Gastrocnemius medialis (tissue), 4 donors: ENCODE data around the gene KCNQ2.

Experiments
- CTCF ChIP-seq, 5 experiments: fragments of 450-650 bp in 3 of 5; fragments of 200-600 bp in 2 of 5; sonication (generic) in 2 of 5; IDR thresholded peaks in 4 of 5; conservative IDR thresholded peaks in 1 of 5; 1 replicate in 4 of 5; 2 replicates in 1 of 5; pipeline ENCODE4 v1.5.1; 2016 to 2019; ENCODE audit warnings: antibody characterized with exemption in 5 of 5, mild to moderate bottlenecking in 3 of 5, moderate library complexity in 3 of 5
- POLR2A ChIP-seq, 2 donors: fragments of 450-650 bp; IDR thresholded peaks; one replicate each; pipeline ENCODE4 v1.6.1; 2017; ENCODE audit warnings: antibody characterized with exemption in 2 of 2, mild to moderate bottlenecking in 2 of 2, moderate library complexity in 2 of 2

DNA sequence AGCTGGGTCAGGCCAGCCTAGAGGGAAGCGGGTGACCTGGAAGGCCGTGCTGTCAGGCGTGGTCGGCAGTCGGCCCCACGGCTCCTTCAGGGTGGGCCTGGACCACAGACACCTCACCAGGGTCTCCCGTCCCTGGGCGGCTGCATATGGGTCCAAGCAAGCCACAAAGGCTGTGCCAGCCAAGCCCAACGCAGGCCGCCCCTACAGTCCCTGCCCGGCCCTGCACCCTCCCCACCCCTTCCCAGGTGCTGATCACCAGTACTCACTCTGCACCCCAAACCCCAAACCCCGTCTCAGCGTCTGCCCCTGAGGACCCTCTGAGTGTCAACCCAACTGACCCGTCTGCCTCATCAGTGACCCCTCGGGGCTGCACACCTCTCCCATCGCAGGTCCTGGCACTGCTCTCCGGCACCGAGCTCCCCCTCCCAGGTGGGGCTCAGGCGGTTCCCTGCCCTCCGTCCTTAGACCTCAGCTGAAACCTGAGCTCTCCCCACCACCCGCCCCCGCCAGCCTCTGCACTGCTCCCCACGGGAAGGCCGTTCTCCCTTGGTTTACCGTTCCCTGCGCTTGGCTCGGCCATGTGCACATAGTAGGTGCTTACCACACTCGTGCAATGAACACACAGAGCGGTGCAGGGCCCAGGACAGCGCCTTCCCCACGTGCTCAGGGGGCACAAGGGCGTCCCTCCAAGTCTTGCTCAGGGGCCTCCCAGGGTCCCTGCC, 46.7 kb upstream of the KCNQ2 start:
- TF ChIP-seq CTCF (IDR thresholded peaks at IDR 0.05 in 4 of 5, conservative IDR thresholded peaks at IDR 0.05 in 1 of 5): no peak
- TF ChIP-seq POLR2A (IDR thresholded peaks at IDR 0.05): no peak
